Muscle of arm (tissue), 12 donors: ENCODE measurements around the gene PDE4D. TPM values are rescaled to one million over a fixed set of nuclear protein-coding genes. Genes with fewer than 3 reads are reported as not detected.

Source experiments
- DNase-seq: peaks from one replicate; pipeline ENCODE4 v3.0.0-alpha.2; 2013
- polyA plus RNA-seq, 12 donors: library from polyadenylated mRNA; unstranded; fragments of 120-200 nt; gene quantifications; one replicate each; pipeline ENCODE4 v1.2.1, GENCODE V29; 2013; ENCODE audit not compliant: insufficient read length in 12 of 12

Gene PDE4D
- polyA plus RNA-seq, 12 donors: 28.2 to 56.3 (median 41.5) TPM; not detected in 1

DNA sequence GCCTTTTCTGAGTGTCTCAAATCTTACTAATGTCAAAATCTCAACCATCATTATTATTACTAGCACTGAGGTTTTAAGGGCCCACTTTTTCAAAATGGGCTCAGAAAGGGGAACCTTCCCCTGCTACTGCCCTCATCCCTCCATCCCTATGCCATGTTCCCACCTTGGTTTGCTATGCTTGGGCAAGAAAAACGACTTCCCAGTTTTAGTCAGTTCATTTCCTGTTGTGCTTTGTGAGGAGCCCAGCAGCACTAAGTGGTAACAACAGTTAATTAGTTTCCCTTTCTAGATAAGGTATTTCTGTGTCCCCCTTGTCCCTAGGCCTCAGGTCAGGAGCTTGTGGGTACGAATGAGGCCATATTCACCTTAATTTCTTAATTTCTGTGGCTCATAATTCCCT lies 715.5 kb downstream of the PDE4D start:
- DNase-seq: no peak

DNA sequence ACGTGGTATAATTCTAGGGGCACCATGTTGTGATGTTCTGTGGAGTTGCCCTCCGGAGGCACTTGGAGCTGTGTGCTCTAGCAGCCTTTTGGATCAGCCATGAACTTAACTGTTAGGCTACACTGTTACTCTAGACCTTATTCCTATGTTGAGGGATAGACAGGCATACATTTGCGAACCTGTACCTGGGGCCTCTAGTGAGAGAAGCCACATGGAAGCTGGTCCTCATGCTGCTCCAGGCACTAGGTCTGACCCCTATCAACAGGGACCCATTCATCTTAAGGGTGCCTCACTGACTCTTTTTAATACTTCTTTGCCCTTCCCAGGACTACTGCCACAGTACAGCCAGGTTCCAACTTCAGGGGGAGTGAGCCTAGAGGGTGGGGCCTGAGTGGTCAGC lies 715.9 kb downstream of the PDE4D start:
- DNase-seq: no peak

DNA sequence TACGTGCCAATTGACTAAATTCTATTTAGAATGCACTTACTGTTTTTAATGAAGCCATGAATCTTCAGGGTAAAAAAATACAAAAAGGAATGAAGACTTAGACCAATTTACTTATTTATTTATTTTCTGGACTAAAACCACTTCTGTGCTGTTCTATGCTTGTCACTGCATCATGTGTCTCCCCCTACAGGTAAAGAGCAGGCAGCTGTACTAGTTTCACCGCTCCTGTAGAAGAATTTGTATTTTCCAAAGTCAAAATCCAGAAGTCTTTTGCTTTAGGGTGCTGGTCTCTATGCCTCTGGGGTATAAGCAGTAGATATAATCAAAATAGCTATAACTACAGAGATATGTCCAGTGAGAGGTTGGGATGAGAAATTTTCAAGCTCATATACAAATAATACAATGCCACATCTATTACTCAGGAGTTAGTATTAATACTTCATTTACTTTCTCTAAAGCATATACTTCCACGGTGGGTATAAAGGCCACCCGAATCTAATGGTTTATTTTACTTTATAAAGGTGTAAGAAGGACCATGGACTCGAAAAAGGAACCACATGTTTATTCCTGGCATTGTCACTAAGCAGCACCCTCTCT lies 719.2 kb downstream of the PDE4D start:
- DNase-seq: peak; percentile 41

DNA sequence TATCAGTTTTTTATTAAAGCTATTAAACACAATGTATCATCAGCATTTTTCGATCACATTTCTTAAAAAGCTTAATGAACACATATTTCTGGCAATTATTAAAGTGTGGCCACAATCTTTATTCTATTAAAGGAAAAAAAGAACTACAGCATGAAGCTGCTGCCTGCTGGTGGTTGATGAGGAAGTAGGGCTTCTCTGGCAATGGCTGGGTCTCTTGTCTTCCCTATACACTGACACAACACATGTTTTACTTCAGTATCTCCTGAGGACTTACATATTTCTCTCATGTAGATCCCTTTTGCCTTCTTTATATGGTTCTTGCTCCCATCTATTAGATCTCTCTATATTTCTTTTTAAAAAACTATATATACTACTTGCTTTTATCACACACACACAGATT lies 719.9 kb downstream of the PDE4D start:
- no peak for DNase-seq

DNA sequence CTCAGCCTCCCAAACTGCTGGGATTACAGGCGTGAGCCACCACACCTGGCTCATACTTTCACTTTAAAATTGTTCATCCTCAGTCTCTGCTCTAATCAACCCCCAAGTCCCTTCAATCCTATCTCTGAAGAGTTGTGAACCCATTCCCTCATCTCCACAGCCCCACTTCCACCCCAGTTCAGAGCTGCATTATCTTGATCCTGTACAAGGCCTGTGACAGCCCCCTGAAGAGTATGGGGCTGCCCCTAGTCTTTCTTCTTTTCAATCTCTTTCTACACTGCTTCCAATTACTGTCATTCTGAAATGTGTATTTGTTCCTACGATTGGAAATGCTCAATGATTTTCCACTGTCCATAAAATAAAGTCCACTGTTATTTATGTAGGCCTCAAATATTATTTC lies 722.4 kb downstream of the PDE4D start:
- DNase-seq: no peak

DNA sequence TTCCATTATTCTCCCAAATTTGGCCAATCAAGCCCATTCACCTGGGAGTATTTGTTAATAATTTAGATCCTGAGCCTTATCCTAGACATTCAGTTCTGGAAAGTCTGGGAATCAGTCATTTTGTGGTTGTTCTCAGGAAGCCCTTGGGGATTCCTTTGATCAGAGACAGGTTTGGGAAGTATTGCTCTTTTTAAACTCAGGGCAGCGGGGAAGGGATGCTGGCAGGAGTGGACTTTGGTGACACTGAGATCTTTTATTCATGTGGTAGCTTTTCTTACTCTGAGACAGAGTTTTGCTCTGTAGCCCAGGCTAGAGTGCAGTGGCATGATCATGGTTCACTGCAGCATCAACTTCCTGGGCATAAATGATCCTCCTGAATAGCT lies 723.8 kb downstream of the PDE4D start:
- no peak for DNase-seq

DNA sequence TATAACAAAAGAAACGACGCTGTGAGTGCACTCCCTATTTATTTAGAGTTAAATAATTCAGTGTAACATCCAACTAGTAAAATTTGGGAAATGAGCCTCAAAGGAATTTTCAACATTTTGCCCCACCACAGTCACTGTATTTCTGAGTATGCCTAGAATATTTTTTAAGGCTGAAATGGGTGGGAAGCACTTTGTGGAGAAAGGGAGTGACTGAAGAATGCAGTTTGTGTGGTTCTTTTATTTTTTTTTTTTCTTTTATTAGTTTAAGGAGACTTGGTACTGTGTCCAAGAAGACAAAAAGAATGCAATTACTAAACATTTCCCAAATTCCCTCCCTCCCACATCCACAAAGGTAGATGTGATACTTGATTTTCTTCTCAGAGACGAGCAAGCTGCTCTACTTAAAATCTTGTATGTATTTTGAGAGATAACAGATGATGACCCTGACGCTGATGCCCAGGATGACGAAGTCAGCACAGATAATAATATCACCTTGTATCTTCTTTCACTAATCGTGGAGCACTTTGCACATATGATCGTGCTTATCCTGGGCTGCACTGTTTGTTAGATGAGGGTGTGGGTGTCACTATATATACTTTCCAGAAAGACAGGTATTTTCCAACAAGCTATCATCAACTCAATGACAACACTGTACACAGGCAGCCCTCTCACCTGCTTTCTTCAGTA lies 724.3 kb downstream of the PDE4D start:
- no peak for DNase-seq

DNA sequence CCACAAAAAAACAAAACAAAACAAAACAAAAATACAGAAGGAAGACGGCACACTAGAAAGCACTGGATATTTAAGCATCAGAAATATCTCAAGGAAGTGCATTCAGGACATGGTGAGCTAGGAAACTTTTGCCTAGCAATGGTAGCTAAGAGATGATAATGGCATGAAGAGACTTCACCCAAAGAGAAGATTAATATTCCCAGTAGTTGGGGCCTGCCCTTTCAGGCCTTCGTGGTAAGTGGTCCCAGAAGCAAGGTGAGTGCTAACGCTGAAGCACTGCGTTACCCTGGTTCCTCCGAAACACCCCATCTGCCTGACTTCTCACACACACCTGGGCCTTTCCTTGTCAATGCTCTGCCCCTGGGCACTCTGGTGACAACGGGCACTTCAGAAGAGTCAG lies 725.5 kb downstream of the PDE4D start:
- no peak for DNase-seq

DNA sequence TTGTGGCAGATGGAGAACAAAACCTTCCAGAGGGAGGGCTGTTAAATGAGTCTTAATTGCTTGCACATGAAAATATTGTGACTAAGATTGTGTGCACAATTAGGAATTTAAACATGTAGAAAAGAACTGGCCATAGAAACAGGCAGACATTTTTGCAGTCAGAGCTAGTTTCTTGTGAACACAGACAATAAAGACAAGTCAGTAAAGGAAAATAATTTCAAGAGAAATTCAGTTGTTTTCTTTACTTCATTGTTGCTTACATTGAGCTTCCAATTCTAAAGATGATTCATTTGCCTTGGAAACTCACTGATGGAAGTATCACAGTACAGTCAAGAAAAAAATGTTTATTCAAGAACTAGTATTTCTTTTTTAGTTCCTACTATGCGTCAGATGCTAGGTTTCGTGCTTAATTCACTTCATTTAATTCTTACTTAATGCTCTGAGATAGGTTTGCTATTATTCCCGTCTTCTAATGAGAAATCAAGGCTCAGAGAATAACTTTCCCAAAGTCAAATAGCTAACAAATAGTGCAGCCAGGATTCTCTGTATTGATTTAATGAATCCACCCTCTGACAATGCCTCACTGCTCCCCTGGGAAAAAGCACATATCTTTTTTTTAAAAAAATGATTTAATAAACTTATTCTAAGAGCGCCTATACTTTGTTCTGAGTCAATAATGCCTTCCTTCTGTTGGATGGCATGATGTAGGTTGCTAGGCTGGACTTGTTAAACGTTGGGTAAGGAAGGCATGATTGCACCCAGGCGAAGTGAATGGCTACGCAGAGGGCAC lies 729.3 kb downstream of the PDE4D start:
- DNase-seq: no peak

DNA sequence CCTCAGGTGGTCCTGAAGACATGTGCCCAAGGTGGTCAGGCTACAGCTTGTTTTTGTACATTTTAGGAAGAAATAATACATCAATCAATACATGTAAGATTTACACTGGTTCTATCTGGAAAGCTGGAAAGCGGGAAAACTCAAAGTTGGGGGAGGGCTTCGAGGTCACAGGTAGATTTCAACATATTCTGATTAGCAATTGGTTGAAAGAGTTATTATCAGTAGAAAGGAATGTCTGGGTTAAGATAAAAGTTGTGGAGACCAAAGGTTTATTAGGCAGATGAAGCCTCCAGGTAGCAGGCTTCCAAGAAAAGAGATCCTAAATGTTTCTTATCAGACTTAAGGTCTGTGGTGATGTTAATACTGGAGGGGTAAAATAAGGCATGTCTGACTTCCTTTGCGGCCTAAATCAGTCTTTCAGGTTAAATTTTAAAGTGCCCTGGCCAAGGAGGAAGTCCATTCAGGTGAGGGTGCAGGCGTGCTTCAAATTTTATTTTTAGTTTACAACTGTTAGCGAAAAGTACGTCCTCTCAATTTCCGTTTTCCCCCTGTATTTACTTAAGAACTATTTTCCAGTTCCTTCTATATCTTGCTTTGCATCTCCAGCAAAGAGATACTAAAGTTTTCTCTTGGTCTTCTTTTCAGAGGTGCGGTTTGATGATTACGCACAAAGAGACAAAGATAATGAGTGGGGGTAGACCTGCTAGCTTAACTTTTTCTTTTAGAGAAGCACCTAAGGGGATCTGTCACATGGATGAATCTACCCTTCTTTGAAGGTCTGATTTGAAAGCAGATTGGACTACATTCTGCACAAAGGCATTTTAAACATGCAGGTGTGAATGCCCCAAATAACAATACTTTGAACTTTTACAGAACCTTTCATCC lies 732.1 kb downstream of the PDE4D start:
- no peak for DNase-seq

DNA sequence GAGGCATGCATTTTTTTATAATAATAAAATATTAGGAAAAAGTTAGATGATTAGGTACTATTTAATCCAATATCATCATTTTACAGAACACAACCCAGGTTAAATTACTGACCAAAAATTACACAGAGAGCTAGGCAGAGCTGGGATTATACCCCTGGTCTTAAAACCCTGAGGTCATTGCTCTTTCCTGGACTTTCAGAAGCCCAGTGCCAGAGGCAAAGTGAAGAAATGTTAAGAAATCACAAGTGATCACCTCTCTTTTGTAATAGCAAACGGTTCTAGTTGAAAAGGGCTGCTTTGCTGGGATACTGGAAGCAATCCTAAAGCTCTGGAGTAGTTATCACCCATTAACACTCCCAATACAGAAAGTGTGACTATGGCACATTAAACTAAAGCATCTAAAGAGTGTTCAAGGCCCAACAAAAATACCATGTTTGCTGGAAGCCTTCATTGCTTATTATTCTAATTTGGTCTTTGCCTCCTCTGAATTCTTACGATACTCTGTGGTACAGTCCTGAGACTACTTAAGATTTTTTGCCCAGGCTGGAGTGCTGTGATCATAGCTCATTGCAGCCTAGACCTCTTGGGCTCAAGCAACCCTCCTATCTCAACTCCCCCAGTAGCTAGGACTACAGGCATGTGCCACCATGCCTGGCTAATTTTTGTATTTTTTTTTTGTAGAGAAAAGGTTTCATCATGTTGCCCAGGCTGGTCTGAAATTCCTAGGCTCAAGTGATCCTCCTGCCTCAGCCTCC lies 734.7 kb downstream of the PDE4D start:
- no peak for DNase-seq

DNA sequence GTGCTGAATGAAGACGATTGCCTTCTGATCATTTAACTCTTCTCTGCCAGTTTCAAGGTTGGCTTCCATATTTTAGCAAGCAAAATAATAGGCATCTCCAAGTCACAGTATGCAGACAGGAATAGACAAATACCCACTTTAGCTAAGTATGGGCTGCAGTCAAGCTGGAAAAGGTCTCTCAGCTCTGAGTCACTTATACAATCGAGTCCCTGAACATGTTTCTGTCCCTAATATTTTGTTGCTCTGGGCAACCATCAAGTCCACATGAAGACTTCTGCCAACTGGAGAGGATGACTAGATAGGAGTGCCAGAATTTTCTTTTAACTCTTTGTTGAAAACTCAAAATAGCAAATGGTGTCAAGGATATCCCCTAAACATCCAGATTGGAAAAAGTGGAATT lies 735.4 kb downstream of the PDE4D start:
- DNase-seq: peak; percentile 15

DNA sequence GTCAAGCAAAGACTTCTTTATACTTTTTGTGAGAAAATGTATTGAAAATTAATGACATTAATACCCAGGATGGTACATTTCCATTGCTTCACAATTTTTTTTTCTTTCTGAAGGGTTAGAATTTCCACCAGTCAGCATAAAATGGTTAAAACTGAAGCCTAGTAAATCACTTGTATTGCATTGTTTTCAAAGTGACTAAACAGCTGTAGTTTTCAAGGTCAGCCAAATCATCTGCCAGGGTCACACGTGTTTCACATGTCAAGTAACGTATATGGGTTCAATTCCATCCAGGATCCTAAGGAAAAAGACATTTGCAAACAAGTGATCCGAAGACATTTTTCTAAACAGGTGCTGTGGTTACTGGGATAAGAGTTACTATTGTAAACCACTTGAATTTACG lies 736.5 kb downstream of the PDE4D start:
- no peak for DNase-seq

DNA sequence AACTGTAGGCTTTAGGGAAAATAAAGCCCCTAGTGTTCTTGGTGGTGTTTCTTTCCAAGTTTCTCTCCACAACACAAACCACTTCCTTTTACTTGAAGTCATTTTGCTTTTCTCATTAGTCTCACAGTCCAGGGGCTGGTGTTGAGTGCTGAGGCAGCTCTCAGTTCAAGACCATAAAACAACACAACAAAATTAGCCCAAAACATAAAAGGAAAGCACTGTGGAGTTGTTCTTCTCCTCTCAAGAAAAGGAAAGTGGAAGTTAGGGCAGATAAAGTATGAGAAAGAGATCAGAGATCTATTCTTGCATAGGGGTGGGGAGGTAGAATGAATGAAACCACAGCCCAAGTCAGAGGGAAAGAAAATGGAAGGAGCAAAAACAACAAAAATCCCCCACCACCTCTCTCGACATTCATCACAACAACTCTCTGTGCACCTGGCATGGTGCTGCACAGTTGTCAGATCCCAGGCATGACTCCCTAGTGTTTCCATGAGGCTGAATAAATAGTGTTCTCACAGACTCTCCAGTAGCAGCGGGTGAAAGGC lies 740.8 kb downstream of the PDE4D start:
- no peak for DNase-seq

DNA sequence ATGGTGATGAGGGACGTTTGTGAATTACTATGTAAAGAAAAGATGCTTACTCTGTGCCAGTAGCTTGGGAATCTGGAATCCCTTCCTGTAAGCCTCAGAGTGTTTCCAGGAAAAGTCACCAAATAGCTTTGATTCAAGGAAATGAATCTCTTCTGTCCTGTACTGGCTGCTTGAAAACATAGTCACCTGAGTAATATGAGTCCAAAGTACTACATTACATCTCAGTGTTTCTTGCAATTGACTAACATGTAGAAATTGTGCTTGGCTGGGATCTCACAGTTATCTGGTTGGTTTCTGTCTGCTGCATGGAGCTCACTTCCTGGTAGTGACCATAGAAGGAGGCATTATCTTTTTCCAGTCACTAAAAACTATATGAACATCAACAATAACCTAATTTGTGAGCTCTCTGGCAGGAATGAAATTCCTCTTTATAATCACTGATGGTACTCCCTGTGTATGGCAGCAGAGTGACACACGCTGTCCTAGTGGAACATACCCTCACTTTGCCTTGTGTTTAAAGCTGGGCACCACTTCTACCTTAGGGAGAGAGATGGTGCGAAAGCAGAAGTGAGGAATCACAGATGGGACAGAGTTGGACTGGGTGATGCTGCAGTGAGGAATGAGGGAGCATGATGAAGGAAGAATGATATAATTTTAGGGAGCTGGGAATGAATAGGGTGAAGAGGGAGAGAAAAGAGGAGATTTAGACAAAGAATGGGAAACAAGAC lies 742.2 kb downstream of the PDE4D start:
- DNase-seq: no peak

DNA sequence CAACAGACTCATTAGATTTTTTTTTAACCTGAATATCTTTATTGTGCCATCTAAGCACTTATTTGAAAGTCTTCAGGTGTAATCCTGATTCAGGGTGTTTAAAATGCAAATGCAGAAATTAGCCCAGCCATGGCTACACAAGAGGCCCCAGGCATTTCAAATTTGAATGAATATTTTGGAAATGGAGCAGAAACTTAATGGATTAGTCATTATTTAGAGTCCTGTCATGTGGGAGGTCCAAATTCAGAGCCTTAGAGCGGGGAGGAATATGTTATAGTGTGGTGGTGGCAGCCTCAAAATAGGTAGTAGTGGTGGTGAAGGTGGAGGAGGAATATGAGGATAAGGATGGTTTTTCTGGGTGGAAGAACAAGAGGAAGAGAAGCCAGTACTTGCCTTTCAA lies 743.7 kb downstream of the PDE4D start:
- DNase-seq: no peak

DNA sequence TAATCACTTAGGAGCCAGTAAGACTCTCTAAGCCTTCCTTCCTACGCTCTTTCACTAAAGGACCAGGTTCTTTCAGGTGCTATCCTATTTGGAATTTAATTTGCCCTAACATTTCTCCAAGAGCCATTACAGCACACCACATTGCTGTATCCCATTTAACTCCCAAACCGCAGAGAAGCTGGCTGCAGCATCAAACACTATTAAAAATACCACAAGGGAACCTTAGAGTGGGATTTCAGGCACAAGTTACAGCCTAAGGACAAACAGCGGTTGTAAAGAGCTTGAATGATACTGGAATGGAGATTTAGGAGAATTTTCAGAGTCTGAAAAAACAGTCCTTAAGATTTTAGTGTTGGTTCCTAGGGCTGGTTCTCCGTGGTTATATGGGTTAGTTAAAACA lies 744.3 kb downstream of the PDE4D start:
- no peak for DNase-seq

DNA sequence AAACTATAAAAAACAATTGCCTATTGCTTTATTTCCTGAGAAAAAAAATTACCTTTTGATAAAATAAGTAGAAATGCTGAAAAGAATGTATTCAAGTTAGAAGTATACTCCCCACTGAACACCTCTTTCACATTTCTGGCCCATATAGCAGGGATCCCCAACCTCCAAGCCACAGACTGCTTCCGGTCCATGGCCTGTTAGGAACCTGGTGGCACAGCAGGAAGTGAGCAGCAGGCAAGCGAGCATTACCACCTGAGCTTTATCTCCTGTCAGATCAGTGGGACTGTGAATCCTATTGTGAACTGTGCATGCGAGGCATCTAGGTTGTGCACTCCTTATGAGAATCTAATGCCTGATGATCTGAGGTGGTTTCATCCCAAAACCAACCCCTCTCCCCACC lies 746.8 kb downstream of the PDE4D start:
- DNase-seq: no peak

DNA sequence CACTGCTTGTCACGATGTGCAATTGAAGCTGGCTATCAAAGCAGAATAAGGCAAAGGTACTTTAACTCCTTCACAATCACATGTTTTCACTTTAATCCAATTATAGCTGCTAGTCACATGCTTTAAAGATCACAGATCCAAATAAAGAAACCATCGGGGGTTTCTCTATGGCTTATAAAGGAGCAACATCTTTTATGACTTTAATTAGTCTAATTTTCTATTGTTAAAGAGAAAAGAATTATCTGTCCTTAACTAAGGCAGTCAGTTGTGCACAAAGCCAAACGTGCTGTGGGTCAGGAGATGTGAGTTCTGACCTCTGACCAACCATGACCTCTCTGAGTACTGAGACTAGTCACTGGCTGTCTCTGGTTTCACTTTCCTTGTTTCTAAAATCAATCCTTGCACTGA lies 749.6 kb downstream of the PDE4D start:
- DNase-seq: no peak

DNA sequence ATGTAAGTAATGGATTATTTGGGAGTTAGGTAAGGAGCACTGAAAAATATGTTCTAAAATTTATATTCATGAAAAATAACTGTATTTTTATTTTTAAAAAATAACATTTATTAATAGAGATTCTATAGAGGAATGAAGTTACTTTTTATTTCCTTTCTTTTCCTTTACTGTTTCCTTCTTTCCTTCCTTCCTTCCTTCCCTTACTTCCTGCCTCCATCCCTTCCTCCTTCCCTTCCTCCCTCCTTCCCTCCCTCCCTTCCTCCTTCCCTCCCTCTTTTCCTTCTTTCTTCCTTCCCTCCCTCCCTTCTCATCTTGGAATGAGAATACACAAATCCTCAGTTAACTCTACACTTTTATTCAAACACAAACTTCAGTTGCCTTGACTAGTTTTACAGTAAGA lies 750.6 kb downstream of the PDE4D start:
- DNase-seq: no peak
